CD4-positive, alpha-beta T cell treated with Interleukin-10 for 1 hour (primary cell): ENCODE measurements around the gene MAB21L1.

Experiments
- DNase-seq: peaks from one replicate; pipeline ENCODE4 v3.0.0-alpha.2; 2020

Gene MAB21L1

DNA sequence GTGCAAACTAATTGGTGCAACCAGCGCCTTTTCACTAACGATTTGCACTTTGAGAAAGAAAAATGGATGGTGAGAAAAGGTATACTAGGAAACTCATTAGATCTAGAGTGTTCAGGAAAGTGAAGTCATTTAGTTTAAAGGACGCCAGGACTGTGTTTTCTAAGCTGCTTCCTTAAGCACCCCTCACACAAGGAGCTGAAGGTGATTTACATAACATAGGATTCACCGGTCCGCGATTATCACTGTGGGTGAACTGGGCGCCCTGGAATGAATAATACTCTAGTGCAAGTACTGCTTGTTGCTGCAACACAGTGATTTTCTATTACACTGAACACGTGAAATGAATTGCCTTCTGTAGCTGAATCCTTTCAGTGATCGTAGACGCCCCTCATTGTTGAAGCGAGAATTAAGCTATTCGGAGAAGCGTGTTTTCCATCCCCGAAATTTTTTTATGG lies 2.6 kb upstream of the MAB21L1 start:
- no peak for DNase-seq

DNA sequence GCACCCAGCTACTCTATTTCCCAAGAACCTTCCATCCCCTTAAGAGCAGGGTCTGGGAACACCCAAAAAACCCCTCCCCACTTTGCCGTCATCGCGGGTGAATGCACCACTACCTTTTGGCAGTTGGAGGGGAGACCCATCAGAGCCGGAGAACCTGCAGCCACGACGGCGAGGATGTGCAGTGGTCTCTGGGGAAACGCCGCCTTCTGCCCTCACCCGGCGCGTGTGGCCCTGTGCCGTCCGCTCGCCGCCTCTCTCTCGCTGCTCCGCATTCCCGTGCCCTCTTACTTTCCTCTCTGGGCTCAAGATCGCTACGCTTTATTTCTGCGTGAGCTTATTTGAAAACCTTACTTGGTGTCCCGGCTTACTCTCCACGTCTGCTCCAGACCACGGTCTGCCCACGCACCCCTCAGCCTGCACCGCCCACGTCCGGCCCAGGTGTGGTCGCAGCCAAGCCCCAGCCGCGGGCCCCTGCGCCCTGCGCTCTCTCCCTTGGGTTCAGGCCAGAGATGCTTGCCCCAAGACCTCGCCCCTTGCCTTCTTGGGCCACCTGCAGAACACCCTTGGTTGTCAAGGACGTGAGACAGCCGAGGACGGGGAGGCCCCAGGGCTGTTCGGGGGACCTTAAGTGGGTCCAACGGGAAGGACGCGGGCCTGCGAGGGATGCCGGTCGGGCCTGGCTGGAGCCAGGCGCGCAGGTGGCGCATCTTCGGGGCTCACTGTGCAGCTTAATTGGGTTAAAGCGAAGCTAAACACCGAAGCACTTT lies 2.0 kb upstream of the MAB21L1 start:
- DNase-seq, result no peak

DNA sequence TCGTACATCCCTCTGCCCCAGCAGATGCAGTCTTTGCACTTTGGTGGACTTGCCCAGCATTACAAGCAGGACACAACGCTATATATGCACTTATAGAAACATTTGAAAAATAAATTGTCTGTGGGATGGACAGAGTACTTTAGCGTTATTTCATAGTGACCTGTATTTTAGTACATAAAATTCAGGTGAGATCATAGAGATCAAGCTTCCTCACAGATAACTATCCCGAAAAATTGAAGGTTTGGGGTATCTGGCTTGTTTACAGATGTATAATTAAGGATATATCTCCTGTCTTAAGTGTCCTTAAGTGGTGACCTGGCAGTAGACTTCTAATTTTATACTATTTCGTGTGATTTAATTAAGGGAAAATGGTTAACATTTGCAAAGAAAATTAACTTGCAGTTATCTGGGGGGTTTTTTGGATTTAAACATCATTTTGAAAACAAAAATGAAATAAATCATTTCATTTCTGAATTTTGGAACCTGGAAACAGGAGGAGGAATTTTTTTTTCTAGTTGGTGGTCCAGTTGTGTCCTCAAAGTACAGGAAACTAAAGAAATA lies 977 bp upstream of the MAB21L1 start:
- no peak for DNase-seq

DNA sequence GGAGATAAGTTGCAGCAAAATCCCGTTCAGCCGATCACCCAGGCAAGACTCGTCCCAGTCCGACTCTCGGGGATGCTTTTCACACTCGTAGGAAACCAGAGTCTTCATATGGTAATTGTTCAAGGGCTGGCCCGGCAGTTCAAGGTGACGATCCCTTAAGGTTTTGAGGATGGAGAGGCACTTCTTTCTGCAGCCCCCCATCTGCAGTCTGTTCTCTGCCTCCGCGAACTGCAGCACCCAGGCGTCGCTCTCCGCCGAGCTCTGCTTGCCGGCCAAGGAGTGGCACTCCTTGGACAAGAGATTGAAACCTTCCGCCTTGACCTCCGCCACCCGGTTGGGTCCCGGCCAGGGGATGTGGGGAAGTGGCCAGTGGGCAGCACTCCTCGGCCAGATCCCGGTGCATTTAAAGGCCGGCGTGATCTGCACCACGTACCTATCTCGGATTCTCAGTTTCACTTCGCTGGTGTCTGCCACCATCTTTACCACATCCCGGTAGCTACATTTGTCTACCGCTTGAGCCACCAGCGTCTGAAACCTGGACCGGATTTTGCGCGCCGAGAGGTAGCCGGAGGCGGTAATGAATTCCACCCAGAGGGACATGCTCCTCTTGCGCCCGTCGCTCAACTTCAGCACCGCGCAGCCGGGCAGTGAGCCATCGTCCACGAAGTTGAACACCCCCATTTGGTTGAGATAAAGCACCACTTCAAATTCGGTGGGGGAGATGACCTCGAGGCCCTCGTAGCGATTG lies 1.1 kb downstream of the MAB21L1 start:
- no peak for DNase-seq

DNA sequence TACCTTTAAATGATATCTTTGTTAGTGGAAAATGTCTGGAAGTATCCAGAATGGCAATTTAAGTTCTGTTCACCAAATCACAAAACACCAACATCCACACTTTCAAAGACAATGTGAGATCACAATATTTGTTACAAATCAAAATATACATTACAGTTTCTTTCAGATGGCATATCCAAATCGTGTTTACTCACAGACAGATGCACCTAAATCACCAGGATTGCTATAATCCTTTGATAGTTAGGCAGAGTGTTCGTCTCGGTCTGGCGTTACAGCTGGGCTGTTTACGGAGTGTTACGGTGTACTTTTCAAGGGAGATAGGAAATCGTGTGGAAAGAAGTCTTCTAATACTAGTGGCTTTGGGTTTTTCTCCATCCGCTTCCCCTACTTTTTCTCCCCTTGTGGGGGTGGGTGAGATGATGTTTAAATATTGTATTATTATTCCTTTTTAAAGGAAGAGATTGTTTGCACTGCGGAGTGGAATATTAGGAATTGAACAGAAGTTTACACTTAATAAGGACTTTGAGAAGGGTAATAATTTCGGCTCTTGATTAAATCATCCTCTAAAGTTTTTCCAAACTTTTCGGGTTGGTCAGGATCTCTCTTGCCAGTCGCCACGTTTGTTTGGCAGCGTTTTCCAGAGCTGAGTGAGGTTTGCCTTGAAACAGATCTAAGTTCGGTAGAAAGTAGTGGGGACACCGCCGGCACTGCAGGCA lies 1.8 kb downstream of the MAB21L1 start:
- DNase-seq, result no peak

DNA sequence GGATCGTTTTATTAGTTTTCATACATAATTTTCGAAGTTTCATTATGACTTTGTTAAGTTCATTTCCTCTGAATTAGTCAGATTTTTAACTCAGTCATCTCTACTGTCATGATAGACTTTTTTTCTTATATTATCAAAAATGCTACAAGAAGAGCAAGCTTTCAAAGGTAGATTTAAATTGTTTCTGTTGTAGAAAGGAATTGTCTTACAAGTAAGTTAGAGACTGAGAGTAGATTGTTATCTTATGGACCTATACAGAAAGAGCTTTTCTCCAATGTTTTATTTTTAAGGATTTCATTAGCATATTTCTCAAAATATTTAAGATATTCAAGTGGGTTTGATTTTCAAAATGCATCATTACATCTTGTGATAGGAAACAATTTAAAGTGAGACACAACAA lies 2.7 kb downstream of the MAB21L1 start:
- no peak for DNase-seq

DNA sequence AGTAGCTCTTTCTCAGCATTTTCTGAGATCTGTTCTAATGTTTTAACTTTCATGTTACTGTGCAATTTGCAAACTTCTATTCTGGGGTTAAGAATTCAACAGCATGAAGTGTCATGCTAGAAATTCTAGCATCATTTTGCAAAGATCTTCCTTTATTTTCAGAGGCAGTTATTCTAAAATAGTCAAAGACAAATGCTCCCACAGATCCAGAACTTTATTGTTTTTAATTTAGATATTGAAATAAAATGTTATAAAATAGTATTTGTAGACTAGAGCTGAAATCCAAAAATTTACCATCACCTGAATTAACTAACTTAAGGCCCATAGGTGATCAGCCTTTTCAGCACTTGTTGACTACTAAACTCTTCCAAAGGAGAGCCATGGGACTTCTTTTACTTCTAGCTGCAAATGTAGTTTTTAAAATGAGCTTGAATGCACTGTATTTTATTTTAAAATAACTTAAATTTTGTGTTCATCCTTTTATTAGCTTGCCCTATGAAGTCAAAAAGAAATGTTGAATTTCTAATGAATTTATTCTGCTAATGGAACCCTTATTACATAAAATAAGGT lies 3.2 kb downstream of the MAB21L1 start:
- no peak for DNase-seq

DNA sequence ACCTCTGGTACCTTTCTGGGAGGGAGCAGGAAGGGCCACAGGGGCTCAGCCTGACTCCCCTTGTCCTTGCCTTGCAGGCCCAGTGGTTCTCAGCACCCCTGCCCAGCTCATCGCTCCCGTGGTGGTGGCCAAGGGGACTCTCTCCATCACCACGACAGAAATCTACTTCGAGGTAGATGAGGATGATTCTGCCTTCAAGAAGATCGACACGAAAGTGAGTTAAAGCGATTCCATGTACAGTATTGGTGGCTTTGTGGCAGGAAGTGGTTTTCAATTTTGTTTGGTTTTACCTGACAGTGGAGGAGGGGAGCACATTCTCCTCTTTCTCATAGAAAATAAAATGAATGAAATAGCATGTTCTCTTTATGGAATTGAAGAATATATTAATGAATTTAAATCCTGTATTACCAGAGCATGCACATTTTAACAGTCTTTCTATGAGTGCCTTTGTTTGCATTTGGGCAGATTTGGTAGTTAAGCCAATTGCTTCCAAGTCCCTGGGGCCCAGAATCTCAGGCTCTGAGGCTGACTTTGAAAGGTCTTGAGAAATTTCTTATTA lies 4.1 kb downstream of the MAB21L1 start:
- no peak for DNase-seq

DNA sequence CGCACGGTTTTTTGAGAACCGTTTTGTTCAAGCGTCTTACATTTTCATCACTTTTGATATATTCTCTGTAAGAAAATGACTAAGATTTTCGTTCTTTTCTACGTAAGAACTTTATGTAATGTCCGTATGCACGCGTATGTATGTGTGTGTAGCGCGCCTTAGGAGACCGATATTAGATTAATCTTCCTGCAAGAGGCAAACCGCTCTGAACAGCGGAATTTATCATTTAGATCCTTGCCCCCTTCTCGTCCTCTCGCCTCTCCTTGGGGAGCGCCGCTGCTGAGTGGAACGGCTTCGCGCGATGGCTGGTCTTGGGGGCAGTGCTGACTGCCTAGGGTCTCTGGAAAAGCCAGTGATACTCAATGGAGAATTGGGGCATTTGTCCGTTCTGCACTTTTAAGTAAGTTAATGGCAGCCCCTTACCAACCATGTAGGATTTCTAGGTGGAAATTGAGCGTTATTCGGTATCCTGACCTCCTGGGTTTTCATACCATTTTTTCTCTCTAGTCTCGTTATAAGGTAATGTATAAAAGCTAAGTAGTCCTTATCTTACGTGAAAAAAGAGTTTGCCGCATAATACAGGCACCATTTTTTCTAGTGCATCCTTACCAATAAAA lies 4.7 kb downstream of the MAB21L1 start:
- no peak for DNase-seq

DNA sequence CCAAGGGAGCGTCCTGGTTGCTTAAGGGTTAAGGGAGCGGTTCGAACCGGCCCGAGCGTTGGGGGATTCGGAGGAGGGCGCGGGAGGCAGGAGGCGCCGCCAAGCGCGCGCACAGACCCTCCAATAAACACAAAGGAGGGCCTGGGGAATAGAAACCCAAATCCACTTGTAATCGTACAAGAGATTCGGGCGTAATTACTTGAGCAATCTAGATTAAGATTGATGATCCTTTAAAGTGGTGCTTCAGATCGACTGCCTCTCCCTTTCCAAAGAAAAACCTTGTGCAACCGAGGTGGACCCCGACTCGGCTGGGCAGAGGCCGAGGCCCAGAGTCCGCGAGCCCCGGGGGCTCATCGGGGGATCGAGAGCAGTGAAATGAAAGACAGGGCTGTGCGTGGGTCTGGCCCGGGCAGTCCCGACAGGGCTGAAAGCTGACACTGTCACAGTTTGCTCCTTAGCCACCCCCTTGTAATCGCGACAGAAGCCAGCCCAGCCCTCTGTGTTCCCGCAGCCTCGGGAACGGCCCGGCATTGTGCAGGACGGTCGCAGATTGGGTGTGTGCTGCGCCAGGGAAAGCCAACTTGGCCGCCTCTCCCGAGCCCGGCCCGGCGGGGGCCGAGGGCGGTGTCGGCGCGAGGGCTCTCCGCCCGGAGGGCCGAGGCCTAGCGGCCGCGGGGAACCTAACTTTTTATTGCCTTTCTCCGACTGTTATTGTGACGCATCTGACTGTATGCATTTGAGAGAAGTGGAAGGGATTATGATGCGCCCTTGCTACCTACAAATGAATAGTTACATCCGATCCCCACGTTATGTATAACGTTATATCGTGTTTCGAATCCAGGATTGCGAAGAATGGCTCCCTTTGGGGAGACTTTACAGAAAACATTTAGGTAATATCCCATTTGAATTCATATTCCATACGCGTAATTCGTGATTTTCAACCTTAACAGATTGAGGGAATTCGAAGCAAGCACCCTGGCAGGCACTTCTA lies 5.5 kb downstream of the MAB21L1 start:
- no peak for DNase-seq

DNA sequence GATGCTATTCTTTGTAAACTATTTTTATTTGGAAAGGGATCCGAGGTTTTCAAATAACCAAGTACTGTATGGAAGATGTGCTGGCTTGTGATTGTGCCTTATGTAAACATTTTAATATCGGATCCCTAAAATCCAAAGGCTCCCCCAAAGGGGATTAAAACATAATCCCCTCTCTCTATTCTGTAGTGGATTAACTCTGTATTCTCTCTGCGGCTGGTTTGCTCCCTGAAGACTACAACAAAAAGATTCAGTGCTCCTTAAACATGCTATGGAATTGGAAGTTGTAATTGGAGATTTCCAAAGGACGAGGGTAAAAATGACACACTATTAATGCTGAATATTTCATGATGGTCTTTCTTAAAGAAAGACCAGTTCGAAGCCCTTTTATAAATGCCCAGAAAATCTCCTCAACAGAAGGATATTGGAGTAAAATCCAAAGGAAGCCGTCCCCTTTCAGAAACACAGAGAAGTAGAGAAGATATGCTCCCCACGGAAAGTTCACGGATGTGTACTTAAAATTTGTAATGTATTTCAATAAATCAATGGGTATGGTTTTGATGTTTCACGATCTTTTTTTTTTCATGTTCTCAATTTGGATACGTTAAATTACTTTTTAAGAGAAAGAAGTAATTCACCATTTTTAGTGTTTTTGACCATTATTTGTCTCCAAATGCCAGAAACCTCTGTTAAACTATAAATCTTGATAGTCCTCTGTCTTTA lies 6.5 kb downstream of the MAB21L1 start:
- no peak for DNase-seq

DNA sequence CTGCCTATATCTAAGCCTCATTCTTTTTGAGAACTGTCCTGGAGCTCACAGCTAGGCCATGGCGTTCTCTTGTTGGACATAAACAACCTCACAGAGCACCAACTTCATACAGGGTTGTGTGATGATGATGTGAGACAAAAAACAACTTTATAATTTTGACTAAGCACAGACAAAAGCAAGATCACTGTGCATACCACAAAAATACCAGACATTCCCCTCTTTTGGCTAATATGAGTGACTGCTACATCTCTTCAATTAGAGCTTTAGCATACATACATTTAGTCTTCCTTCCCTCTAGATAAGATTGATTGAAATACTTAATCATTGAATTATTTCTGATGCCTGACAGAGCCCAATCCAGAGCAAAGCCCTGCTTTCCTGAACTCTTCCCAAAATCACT lies 8.3 kb downstream of the MAB21L1 start:
- DNase-seq, result no peak

DNA sequence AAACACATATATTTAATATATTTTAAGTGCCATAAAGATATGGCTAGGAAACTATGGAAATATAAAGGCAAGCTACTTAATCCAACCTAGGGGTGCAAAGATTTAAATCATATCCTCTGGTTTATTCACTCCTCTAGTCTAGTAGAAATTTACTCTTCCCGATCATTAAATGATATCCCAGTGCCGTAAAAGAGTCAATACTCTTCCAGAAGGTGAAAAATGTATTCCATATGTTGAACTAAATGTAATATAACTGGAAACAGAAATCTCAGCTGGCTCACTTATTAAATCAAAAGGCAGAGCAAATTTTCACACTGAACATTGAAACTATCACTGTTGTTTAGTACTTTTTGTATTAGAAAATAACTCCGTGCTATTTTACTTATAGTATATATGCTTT lies 11.1 kb downstream of the MAB21L1 start:
- no peak for DNase-seq

DNA sequence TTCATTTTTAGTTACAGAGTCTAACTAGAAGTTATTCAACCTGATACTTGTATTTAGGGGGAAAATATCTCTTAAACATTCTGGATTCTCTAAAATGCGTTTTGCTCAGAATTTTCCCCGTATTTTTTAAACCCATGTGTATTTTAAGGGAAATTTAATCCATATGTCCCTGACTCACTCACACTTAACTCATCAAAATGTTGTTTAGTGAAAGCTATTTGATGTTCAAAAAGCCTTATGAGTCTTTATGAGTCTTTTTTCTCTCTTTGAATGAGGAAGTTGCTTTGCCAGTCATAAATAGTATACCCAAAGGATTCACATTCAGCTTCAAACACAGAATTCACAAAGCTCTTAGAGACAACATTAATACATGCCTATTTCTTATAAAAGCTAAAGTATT lies 16.4 kb downstream of the MAB21L1 start:
- DNase-seq, result no peak

DNA sequence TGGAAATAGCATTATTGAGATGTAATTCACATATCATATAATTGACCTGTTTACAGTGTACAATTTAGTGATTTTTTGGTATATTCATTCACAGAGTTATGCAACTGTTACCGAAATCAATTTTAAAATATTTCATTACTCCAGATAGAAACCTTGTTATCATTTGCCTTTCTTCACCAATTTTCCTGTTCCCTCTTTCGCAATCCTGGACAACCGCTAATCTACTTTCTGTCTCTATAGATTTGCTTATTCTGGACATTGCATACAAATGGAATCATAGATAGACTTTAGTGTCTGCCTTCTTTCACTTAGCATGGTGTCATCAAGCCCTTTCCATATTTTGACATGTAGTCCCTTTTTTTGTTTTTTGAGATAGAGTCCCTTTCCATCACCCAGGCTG lies 19.2 kb downstream of the MAB21L1 start:
- no peak for DNase-seq

DNA sequence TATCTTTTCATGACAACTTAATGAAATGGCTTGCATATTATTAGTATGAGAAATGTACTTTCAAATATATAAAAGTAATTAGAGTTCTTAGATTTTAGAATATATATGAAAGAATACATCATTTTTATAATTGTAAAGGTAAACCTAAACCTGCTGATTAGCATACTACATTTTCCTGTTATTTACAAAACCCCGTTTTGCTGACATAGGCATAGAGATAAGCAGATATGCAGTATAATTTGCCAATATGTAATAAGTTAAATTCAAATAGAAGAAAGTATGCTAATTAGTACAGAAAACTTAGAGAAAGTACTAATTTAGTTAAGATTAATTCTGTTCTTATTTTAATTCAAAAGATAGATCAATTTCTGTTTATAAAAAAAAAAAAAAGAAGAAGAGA lies 21.5 kb downstream of the MAB21L1 start:
- DNase-seq, result no peak

DNA sequence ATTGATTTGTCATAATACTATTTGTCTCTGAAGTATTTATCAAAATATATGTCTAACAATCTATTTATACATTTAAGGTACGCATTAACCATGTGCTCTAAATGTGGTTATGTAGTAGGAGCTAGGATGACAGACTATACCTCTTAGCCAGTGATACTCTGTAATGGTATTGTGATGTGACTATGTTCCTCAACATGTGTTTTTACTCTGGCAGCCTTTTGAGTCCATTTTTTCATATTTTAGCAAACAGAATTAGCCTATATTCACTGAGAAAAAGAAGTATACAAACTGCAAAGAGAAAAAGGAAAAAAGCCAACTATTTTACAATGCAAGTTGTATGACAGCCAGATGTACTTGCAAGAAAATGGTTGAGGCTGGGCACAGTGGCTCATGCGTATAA lies 26.7 kb downstream of the MAB21L1 start:
- no peak for DNase-seq

DNA sequence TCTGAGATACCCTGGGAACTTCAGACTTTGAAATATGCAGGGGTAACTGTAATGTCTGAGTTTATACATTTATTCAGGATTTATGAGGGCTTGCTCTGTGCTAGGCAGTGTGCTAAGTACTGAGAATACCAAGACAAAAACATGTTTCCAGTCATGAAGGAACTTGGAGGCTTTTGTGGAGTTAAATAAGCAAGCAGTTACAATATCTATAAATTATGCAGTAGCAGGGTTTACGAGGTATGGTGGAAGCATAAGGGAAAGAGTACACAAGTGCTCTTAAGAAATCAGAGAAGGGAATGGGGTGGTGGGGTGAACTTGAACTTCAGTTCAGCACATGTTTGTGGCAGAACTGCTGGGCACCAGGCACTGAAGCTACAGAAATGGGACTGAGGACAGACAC lies 28.0 kb downstream of the MAB21L1 start:
- DNase-seq, result no peak
